ENCODE measurements around the gene ZNF436. TPM values are rescaled to one million over a fixed set of nuclear protein-coding genes. Genes with fewer than 3 reads are reported as not detected.
A peak's percentile ranks its signal among the peaks of the same experiment; 100 is the strongest.

Gene ZNF436
- total RNA-seq (1 to 10 TPM; 3.1 to 3.3 TPM), total RNA-seq (14.5 to 35.9 reads per million in 2 donors)

DNA sequence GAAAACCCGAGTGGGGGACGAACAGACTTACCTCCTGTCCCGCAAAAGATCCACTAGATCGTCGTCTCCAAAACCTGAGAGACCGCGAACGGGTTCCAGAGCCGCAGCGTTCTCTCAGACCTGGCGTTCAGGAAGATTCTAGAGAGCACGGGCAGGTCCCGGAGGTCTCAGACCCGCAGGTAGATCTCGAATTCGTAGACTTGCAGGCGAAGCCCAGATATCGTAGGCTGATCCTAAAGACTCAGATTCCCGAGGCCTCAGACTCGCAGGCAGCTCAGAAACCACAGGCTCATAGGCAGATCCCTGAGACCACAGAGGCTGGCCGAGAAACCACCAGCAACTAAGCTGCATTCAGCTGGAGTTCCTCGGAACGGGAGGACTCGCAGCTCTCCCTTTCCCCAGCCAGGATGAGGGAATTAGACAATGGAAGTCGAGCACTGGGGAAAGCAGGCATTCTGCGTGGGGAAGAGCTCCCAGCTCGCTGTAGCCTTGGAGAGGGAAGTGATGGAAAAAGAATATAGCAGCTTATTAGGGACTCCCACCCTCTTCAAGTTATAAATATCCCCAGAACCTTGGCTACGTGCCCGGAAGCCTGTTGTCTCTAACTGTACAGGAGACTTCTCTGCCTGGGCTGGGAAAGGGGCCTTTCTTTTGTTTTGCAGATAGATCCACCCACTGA, at the start of gene ZNF436:
ZNF436 (minus strand) TSS at position 502 of the 679 bp plus-strand sequence. CDS start 1,831 bp downstream, outside the sequence.
- DNase-seq (no peak), ATAC-seq (no peak)
- Mint-ChIP-seq H3K27ac (peak within 1 kb of the TSS; percentile 91), H3K4me3 (peak within 1 kb of the TSS; percentile 98), H3K4me1 (peaks cover 20% of the 10 kb centered on the region), H3K36me3 (ENCODE audit: low read depth) (no peaks in the 10 kb centered on the region), H3K27me3 (no peaks in the 10 kb centered on the region)
- no peaks in the 10 kb centered on the region for H3K9me3 ChIP-seq (ENCODE audit: control insufficient read depth, low read length, poor library complexity, severe bottlenecking)

DNA sequence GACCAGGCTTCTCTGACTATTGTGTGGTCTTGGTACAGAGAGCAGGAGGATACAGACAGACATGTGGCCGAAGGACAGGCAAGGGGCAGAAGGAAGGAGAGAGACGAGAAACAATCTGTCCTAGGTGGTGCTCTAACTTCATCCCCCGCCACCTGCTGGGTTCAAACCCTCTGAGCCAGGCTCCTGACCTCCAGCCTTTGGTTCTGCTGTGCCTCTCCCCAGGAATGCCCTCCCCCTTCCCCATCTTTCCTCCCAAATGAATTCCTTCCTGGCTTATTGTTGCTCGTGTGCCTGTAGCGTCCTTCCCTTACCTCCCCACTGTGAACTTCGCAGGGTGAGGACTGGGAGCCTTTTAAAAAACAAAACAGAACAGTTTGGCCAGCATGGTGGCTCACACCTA, 49.5 kb upstream of the ZNF436 start:
- H3K9me3 ChIP-seq (ENCODE audit: control insufficient read depth, low read length, poor library complexity, severe bottlenecking): no peaks in the 10 kb centered on the region
- ATAC-seq (no peak), DNase-seq (no peak)
- H3K4me3 Mint-ChIP-seq: no peak overlapping the region
- no peak overlapping the region for H3K27ac Mint-ChIP-seq
- H3K27me3 Mint-ChIP-seq: peaks cover 6% of the 10 kb centered on the region
- no peaks in the 10 kb centered on the region for H3K36me3 Mint-ChIP-seq (ENCODE audit: low read depth)
- H3K4me1 Mint-ChIP-seq: peaks cover 20% of the 10 kb centered on the region

DNA sequence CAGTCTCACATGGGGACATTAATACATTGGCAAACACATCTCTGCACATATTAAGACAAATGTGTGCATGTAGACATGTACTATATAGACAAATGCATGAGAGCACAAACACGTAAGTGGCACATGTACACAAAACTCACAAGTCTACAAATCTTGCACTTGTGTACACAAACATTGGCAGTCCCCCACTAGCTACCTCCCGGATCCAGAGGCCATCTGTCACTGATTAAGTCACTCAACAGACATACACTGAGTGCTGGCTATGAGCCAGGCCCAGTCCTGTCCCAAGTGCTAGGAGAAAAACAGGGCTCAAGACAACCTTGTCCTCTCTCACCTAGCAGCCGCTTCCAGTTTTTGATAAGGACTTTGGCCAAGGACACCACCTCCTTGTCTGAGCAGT, 47.9 kb upstream of the ZNF436 start:
- Mint-ChIP-seq H3K27me3 (no peaks in the 10 kb centered on the region), H3K36me3 (ENCODE audit: low read depth) (no peaks in the 10 kb centered on the region), H3K27ac (no peak overlapping the region), H3K4me3 (no peak overlapping the region), H3K4me1 (peaks cover 8% of the 10 kb centered on the region)
- no peaks in the 10 kb centered on the region for H3K9me3 ChIP-seq (ENCODE audit: control insufficient read depth, low read length, poor library complexity, severe bottlenecking)
- DNase-seq: no peak
- no peak for ATAC-seq

DNA sequence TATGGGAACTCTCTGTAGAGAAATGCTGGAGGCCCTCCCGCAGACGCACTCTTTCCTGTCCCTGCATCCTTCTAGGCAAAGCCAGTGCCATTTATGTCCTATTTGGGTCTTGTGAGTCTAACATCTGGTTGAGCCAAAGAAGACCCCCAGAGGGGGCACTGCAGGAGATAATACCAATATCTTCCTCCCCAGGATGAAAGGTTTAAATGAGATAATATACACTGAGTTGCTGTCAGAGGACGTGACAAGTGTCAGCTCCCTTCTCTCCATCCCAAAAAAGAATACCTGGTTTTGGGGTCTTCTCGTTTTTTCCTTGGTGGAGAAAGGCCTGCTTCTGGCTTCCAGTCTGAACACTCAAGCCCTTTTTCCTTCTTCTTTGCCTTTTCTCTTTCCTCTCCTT, 47.3 kb upstream of the ZNF436 start:
- peaks cover 2% of the 10 kb centered on the region for H3K4me1 Mint-ChIP-seq

DNA sequence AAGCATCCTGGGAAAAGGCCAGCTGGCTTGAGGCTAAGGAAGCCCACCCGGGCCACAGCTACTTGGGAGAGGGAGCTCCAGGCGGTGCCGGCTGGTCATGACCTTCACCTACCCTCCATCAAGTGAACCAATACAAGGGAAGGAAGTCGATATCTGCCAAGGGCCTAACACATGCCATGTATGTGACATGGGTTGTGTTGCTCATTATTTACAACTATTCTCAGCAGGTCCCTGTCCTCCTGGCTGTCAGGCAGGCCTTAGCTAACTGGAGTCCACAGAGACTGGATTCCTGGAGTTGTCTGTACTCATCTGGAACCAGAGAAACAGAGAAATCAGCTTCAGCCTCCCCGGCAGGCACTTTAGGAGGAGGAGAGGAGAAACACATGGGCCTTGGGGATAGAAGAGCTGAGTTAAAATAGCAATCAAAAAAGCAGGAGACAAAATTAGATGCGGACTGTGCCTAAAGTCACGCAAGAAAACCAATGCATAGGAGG, 39.2 kb upstream of the ZNF436 start:
- no peaks in the 10 kb centered on the region for H3K27me3 Mint-ChIP-seq
- H3K27ac Mint-ChIP-seq: no peak overlapping the region
- ATAC-seq (no peak), DNase-seq (no peak)
- no peaks in the 10 kb centered on the region for H3K9me3 ChIP-seq (ENCODE audit: control insufficient read depth, low read length, poor library complexity, severe bottlenecking)
- H3K36me3 Mint-ChIP-seq (ENCODE audit: low read depth): no peaks in the 10 kb centered on the region
- H3K4me1 Mint-ChIP-seq: peaks cover 4% of the 10 kb centered on the region
- H3K4me3 Mint-ChIP-seq: no peak overlapping the region

More for the DNA sequence above, 47.3 kb upstream of the ZNF436 start:
- H3K27me3 Mint-ChIP-seq: no peaks in the 10 kb centered on the region
- H3K9me3 ChIP-seq (ENCODE audit: control insufficient read depth, low read length, poor library complexity, severe bottlenecking): no peaks in the 10 kb centered on the region
- ATAC-seq (no peak), DNase-seq (no peak)
- H3K36me3 Mint-ChIP-seq (ENCODE audit: low read depth): no peaks in the 10 kb centered on the region
- H3K4me3 Mint-ChIP-seq: no peak overlapping the region
- no peak overlapping the region for H3K27ac Mint-ChIP-seq

DNA sequence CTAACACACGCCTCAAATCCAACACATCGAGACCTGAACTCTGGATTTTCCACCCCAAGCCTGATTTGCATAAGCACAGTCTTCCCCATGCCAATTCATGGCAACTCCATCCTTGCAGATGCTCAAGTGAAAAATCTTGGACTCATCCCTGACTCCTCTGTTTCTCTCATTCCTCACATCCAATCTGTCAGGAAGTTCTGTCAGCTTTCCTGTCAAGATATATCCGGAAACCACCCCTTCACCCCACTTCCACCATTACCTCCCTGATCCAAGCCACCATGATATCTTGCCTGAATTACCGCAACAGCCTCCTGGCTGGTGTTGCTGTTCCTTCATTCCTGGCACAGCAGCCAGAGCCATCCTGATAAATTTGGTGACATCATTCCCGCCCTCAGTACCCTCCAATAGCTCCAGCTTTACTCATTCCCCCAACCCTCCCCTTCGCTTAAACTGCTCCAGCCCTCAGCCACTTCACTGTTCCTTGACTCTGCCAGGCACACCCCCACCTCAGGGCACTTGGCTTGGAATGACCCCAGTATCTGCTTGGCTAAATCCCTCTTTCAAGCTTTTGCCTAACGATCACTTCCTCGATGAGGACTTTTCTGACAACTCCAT, 37.5 kb upstream of the ZNF436 start:
- H3K9me3 ChIP-seq (ENCODE audit: control insufficient read depth, low read length, poor library complexity, severe bottlenecking): no peaks in the 10 kb centered on the region
- ATAC-seq (no peak), DNase-seq (no peak)
- Mint-ChIP-seq H3K4me3 (no peak overlapping the region), H3K27ac (no peak overlapping the region), H3K36me3 (ENCODE audit: low read depth) (no peaks in the 10 kb centered on the region), H3K27me3 (no peaks in the 10 kb centered on the region), H3K4me1 (peaks cover 4% of the 10 kb centered on the region)

DNA sequence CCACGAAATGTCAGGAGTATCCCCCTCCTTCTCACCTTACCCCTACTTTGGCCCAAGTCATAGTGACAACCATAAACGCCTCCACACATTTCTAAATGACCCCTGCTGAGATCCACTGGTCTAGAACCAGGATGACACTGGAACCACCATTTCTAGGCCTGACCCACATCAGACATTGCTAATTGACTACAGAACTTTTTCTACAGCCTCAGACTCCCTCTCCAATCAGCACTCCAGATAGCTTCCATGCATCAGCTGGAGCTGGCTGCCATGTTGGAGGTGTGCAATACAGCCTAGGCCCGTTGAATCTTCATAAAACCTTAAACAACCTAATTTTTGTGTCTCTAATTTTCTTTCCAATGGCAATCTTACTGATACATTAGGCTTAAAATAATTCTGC, 36.3 kb upstream of the ZNF436 start:
- ATAC-seq (no peak), DNase-seq (no peak)
- Mint-ChIP-seq H3K4me3 (no peak overlapping the region), H3K27ac (no peak overlapping the region), H3K27me3 (no peaks in the 10 kb centered on the region), H3K4me1 (peaks cover 4% of the 10 kb centered on the region), H3K36me3 (ENCODE audit: low read depth) (no peaks in the 10 kb centered on the region)
- H3K9me3 ChIP-seq (ENCODE audit: control insufficient read depth, low read length, poor library complexity, severe bottlenecking): no peaks in the 10 kb centered on the region

DNA sequence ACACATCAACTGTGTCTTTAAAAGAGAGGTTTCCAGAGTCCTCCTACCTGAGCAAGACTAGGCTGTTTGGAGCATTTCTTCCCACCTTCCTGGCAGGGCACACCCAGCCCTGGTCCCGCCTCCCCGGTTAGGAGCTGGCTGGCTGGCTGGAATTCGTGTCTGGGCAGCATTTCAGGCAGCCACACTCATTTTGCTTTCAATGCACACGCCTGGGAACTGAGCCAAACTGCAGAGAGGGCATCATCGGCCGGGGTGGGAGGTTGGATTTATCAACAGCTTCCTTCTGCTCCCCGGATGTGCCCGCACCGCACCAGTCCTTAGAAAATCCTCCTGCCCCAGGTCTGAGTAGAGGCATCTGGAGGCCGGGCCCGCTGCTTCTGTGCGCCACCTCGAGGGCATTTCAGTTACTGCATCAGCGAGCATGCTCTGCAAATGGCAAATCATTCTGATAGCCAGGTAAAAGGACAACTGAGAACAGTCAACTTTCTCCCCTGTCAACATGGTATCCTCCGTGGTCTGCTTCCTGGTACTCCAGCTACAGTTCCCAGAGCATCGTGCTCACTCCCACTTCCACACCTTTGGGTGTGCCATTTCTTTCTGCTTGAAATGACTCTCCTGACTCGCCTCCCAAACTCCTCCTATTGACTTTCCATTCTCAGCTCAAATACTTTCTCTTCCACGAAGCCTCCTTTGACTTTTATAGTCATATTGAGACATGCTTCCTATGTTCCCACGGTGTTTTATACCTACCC, 34.3 kb upstream of the ZNF436 start:
- Mint-ChIP-seq H3K36me3 (ENCODE audit: low read depth) (no peaks in the 10 kb centered on the region), H3K27me3 (no peaks in the 10 kb centered on the region), H3K27ac (peak overlapping the region; percentile 37), H3K4me1 (peaks cover 4% of the 10 kb centered on the region), H3K4me3 (peak overlapping the region; percentile 31)
- no peaks in the 10 kb centered on the region for H3K9me3 ChIP-seq (ENCODE audit: control insufficient read depth, low read length, poor library complexity, severe bottlenecking)
- ATAC-seq: peak; percentile 96
- peak; percentile 61 to 85 (median 64) for DNase-seq

DNA sequence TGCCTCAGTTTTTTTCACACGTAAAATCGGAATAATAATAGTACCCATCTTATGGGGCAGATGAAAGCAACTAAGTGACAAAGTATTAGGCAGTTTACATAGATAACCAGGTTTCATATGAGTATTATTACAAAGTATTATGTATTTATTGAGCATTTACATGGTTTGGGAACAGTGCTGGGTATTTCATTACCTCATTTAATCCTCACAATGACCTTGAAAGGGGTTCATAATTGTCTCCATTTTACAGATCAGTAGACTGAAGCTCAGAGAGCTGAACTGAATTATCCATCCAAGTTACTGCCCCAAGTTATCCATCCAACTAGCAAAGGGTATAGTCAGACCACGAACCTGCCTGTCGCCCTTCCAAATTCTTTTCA, 33.7 kb upstream of the ZNF436 start:
- Mint-ChIP-seq H3K4me1 (peaks cover 4% of the 10 kb centered on the region), H3K4me3 (no peak overlapping the region), H3K36me3 (ENCODE audit: low read depth) (no peaks in the 10 kb centered on the region), H3K27me3 (no peaks in the 10 kb centered on the region), H3K27ac (peak overlapping the region; percentile 37)
- ATAC-seq (peak; percentile 10), DNase-seq (no peak)
- no peaks in the 10 kb centered on the region for H3K9me3 ChIP-seq (ENCODE audit: control insufficient read depth, low read length, poor library complexity, severe bottlenecking)

DNA sequence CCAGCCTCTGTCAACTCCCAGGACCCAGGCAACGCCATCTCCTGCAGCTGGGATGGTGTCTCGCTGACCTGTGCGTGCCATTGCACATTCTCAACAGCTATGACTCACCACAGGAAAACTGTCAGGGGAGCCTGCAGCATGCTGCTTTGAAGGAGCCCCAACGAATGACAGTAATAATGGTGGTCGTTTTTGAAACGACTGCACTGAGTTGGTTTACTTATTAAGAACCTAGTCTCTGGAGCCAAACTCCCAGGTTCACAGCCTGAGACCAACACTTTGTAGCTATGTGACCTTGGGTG, 33.4 kb upstream of the ZNF436 start:
- H3K27ac Mint-ChIP-seq: no peak overlapping the region

DNA sequence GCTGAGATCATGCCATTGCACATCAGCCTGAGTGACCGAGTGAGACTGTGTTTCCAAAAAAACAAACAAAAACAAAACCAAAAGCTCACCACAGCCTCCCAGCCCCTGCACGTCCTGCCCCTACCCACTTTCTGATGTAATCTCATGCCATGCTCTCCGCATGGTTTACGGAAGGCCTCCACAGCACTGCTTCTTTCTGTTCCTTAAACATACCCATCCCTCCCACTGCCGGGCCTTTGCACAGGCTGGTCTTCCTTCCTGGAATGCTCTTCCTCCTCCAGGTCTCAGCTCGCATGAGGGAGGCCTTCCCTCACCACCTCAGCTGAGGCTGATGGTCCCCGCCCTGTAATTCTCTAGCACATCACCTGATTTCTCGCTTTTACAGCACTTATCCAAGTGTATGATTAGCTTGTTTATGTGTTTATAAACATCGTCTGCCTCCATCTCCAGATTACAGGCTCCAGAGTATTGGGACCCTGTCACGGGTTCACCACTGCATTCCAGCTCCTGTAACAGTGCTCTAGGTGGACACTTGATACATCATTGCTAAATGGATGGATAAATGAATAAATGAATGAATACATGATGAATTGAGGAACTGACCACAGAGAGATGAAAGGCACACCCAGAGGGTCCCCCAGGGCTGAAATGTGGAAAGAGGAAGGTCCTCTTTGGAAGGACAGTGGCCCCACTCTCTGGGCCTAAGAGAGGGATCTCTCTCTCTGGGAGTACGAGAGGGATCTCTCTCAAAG, 32.8 kb upstream of the ZNF436 start:
- H3K27ac Mint-ChIP-seq: no peak overlapping the region
- no peaks in the 10 kb centered on the region for H3K36me3 Mint-ChIP-seq (ENCODE audit: low read depth)

More for the DNA sequence above, 33.4 kb upstream of the ZNF436 start:
- Mint-ChIP-seq H3K27me3 (no peaks in the 10 kb centered on the region), H3K36me3 (ENCODE audit: low read depth) (no peaks in the 10 kb centered on the region), H3K4me3 (no peak overlapping the region), H3K4me1 (peaks cover 4% of the 10 kb centered on the region)
- DNase-seq (no peak), ATAC-seq (no peak)
- H3K9me3 ChIP-seq (ENCODE audit: control insufficient read depth, low read length, poor library complexity, severe bottlenecking): no peaks in the 10 kb centered on the region

DNA sequence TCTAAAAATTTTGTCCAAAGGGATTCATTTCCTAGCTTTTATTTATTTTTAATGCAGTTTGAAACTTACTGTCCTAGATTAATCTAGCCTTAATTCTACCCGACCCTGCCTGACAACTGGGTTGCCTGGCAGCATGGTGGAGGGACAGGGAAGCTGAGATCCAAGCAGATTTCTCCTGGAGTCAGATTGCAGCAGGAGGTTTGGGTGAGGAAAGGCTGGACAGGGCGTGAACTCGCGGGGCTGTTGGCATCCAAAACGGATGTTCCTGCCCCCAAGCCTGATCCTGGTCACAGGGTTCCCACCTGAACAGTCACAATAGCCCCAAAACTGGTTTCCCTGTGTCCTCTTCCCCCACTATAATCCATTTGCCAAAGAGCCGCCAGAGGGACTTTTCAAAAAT, 31.7 kb upstream of the ZNF436 start:
- ATAC-seq (no peak), DNase-seq (no peak)
- Mint-ChIP-seq H3K4me1 (peaks cover 4% of the 10 kb centered on the region), H3K27me3 (no peaks in the 10 kb centered on the region), H3K27ac (no peak overlapping the region), H3K36me3 (ENCODE audit: low read depth) (no peaks in the 10 kb centered on the region), H3K4me3 (no peak overlapping the region)
- no peaks in the 10 kb centered on the region for H3K9me3 ChIP-seq (ENCODE audit: control insufficient read depth, low read length, poor library complexity, severe bottlenecking)

More for the DNA sequence above, 32.8 kb upstream of the ZNF436 start:
- no peaks in the 10 kb centered on the region for H3K9me3 ChIP-seq (ENCODE audit: control insufficient read depth, low read length, poor library complexity, severe bottlenecking)
- Mint-ChIP-seq H3K4me1 (peaks cover 4% of the 10 kb centered on the region), H3K4me3 (no peak overlapping the region), H3K27me3 (no peaks in the 10 kb centered on the region)
- ATAC-seq (no peak), DNase-seq (no peak)

Measured in T-helper 17 cell (primary cell).